ENCODE measurements around the gene ABTB2. TPM values are rescaled to one million over a fixed set of nuclear protein-coding genes. Genes with fewer than 3 reads are reported as not detected.

The ABTB2 gene
- total and polyA plus RNA-seq, 2 of the 8 experiments (the other 6 are each of a cell fraction or from before 2014, with no cell fraction given): 7.7 to 10.2 TPM

DNA sequence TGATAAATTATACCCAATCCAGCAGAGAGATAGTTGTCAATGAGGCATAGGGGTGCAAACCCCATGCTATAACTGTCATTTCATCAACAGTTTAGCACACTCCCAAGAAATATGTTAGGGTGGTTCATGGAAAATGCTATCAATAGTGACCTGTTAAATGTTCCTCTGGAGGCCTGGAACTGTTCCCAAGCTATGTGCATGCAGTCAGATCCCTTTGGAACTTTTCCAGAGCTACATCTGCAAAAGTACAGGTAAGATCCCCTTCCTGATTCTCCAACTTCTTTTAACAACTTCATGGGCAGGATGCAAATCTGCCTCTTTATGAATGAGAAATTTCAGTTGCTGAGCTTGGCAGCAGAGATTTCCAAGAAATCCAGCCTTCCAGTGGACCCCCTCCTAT lies 27.2 kb downstream of the ABTB2 start:
- H3K18ac ChIP-seq (ENCODE audit: extremely low read depth, low read length): no peak overlapping the region
- FAIRE-seq: no peak
- peaks cover 0 to 3% of the 10 kb centered on the region in 2 experiments for H4K20me1 ChIP-seq (replicated peaks in 1 of 2; ENCODE audit: control insufficient read depth in 1 of 2, insufficient read depth in 2 of 2, low read length in 2 of 2)
- H4K5ac ChIP-seq (ENCODE audit: insufficient read length, low read depth, low read length): no peak overlapping the region
- peaks cover 0 to 3% (median 2%) of the 10 kb centered on the region in 4 experiments; a peak in 4 of 7 replicates for H3K4me1 ChIP-seq (replicated peaks in 1 of 4; ENCODE audit: control insufficient read depth in 3 of 4, insufficient read depth in 4 of 4, low read length in 3 of 4)
- H3K36me3 ChIP-seq (ENCODE audit: control insufficient read depth in 2 of 4, insufficient read depth in 4 of 4, low read length in 3 of 4): no peaks in the 10 kb centered on the region
- TF ChIP-seq EZH2 (IDR thresholded peaks at IDR 0.05; ENCODE audit: low read depth, low read length, severe bottlenecking): no peak
- TF ChIP-seq KDM1A (IDR thresholded peaks at IDR 0.05; ENCODE audit: borderline replicate concordance, low read length): no peak
- TF ChIP-seq SIRT6 (IDR thresholded peaks at IDR 0.05; ENCODE audit: low read length): no peak
- TF ChIP-seq SUZ12 (IDR thresholded peaks at IDR 0.05; ENCODE audit: low read length): no peak
- no peak for TF ChIP-seq CEBPB (IDR thresholded peaks at IDR 0.05; ENCODE audit: low read depth, low read length)
- TF ChIP-seq CBX5 (IDR thresholded peaks at IDR 0.05; ENCODE audit: low read depth, low read length): no peak
- no peak for TF ChIP-seq SIX5 (IDR thresholded peaks at IDR 0.05; ENCODE audit: low read depth, low read length)
- TF ChIP-seq RBBP5 (IDR thresholded peaks at IDR 0.05; ENCODE audit: borderline replicate concordance, low read depth, low read length): no peak
- no peak for TF ChIP-seq EGR1 (IDR thresholded peaks at IDR 0.05; ENCODE audit: borderline replicate concordance, low read depth, low read length)
- no peak for TF ChIP-seq CHD1 (IDR thresholded peaks at IDR 0.05; ENCODE audit: low read depth, low read length)
- TF ChIP-seq SIN3A (conservative IDR thresholded peaks at IDR 0.05 in 1 of 2, IDR thresholded peaks at IDR 0.05 in 1 of 2; ENCODE audit: low read depth in 1 of 2, low read length in 2 of 2): no peak
- no peak for TF ChIP-seq SP1 (IDR thresholded peaks at IDR 0.05; ENCODE audit: low read depth, low read length)
- TF ChIP-seq HDAC6 (IDR thresholded peaks at IDR 0.05; ENCODE audit: low read depth, low read length): no peak
- no peak for TF ChIP-seq NANOG (IDR thresholded peaks at IDR 0.05; ENCODE audit: insufficient read depth, low read depth, low read length, poor library complexity, severe bottlenecking)
- no peak overlapping the region for H4K8ac ChIP-seq (ENCODE audit: extremely low read depth, insufficient read depth, low read length)
- H2BK20ac ChIP-seq (ENCODE audit: low read length): no peak overlapping the region
- H2BK5ac ChIP-seq (ENCODE audit: low read depth, low read length): no peak overlapping the region
- no peak for DNase-seq (ENCODE audit: low read depth in 1 of 2, low spot score in 2 of 2)
- H3K4me3 ChIP-seq (ENCODE audit: extremely low read depth in 1 of 4, insufficient read depth in 2 of 4, low read depth in 3 of 4, low read length in 4 of 4): no peak overlapping the region
- no peak overlapping the region for H3K4ac ChIP-seq (replicated peaks; ENCODE audit: insufficient read length, low read depth, low read length)
- no peak overlapping the region for H2AK5ac ChIP-seq (ENCODE audit: low read depth, low read length)
- no peak overlapping the region for H2BK12ac ChIP-seq (ENCODE audit: low read depth, low read length)
- no peak overlapping the region for H3K23ac ChIP-seq (ENCODE audit: insufficient read length)
- H3K79me1 ChIP-seq (ENCODE audit: low read depth, low read length): no peaks in the 10 kb centered on the region
- H2AFZ ChIP-seq (ENCODE audit: low read length): no peak overlapping the region
- no peaks in the 10 kb centered on the region for H3K9me3 ChIP-seq (ENCODE audit: insufficient read depth in 2 of 2, low read depth in 1 of 2, low read length in 1 of 2)
- no peak overlapping the region for H2BK120ac ChIP-seq (replicated peaks; ENCODE audit: low read depth, low read length)
- no peak overlapping the region for H3K14ac ChIP-seq (ENCODE audit: insufficient read length)
- POLR2A ChIA-PET (ENCODE audit: partially characterized antibody): no interaction called here
- H3K79me2 ChIP-seq (ENCODE audit: control insufficient read depth in 1 of 2, insufficient read depth in 2 of 2, low read length in 2 of 2): peaks cover 0 to 4% of the 10 kb centered on the region in 2 experiments; a peak in 1 of 4 replicates
- H3K9ac ChIP-seq (replicated peaks in 1 of 4; ENCODE audit: extremely low read depth in 1 of 4, low read depth in 3 of 4, low read length in 3 of 4): no peak overlapping the region
- no peak overlapping the region for H4K91ac ChIP-seq (replicated peaks; ENCODE audit: insufficient read length, low read length)
- H3K56ac ChIP-seq (replicated peaks; ENCODE audit: insufficient read length, low read depth, low read length): no peak overlapping the region
- H2BK15ac ChIP-seq (ENCODE audit: low read length): no peak overlapping the region
- CTCF ChIA-PET (ENCODE audit: partially characterized antibody): interaction anchor here (1.5 kb wide), 1 partner anchor 19 kb away, joined by 3 read pairs; no protein-coding TSS in a partner anchor
- no peak overlapping the region for H3K4me2 ChIP-seq (ENCODE audit: insufficient read depth in 1 of 2, low read depth in 2 of 2, low read length in 2 of 2)
- H3K27ac ChIP-seq (ENCODE audit: low read depth, low read length): no peak overlapping the region
- H3K23me2 ChIP-seq (ENCODE audit: low read depth, low read length): no peaks in the 10 kb centered on the region
- no peaks in the 10 kb centered on the region for H3K27me3 ChIP-seq (replicated peaks in 1 of 4; ENCODE audit: control insufficient read depth in 3 of 4, extremely low read depth in 1 of 4, insufficient read depth in 3 of 4, low read length in 3 of 4)
